ENCODE data around the gene VPS13D. TPM values are rescaled to one million over a fixed set of nuclear protein-coding genes. Genes with fewer than 3 reads are reported as not detected.

Gene VPS13D
- total RNA-seq, 1 experiment from 2014 or later, result 29.0 TPM

- POLR2A ChIA-PET, result interaction anchor here (0.5 kb wide), 1 partner anchor 86 kb away, joined by 3 read pairs; no protein-coding TSS in a partner anchor
- peak; percentile 34 for ATAC-seq
- no peak for TF ChIP-seq ZNF281 (CRISPR knock-in tag; IDR thresholded peaks at IDR 0.05)
- no peak for TF ChIP-seq ZNF232 (CRISPR knock-in tag; IDR thresholded peaks at IDR 0.05)
- TF ChIP-seq NR1H2 (CRISPR knock-in tag; IDR thresholded peaks at IDR 0.05), result no peak
- TF ChIP-seq USF2 (CRISPR knock-in tag; IDR thresholded peaks at IDR 0.05), result no peak
- TF ChIP-seq TP53 (CRISPR knock-in tag; IDR thresholded peaks at IDR 0.05), result no peak
- TF ChIP-seq SMAD4 (CRISPR knock-in tag; IDR thresholded peaks at IDR 0.05), result no peak
- TF ChIP-seq TEAD1 (CRISPR knock-in tag; IDR thresholded peaks at IDR 0.05), result no peak
- TF ChIP-seq AFF4 (CRISPR knock-in tag; IDR thresholded peaks at IDR 0.05; ENCODE audit: borderline replicate concordance), result no peak
- Mint-ChIP-seq H3K9me3 (peaks cover 4% of the 10 kb centered on the region), H3K27me3 (ENCODE audit: low read depth) (0 out of 2 replicates have a peak, but pooled peaks cover 4% of the 10 kb centered on the region), H3K4me1 (peaks cover 2% of the 10 kb centered on the region; the same call in 1 of the 2 replicates), H3K27ac (no peak overlapping the region), H3K4me3 (no peak overlapping the region), H3K36me3 (no peaks in the 10 kb centered on the region)
- no peak for DNase-seq (ENCODE audit: low spot score)
- CTCF ChIA-PET, result interaction anchor here (0.7 kb wide), 1 partner anchor 1446 kb away, joined by 3 read pairs; no protein-coding TSS in a partner anchor
Observed at GRCh38 chr1:12518931-12519692, 289.3 kb downstream of the VPS13D start.

- no peak overlapping the region for H3K4me3 Mint-ChIP-seq
- DNase-seq (ENCODE audit: low spot score), result no peak
- 0 out of 2 replicates have a peak, but pooled peaks cover 4% of the 10 kb centered on the region for H3K27me3 Mint-ChIP-seq (ENCODE audit: low read depth)
- H3K36me3 Mint-ChIP-seq, result no peaks in the 10 kb centered on the region
- H3K4me1 Mint-ChIP-seq, result peaks cover 2% of the 10 kb centered on the region; the same call in 1 of the 2 replicates
- H3K9me3 Mint-ChIP-seq, result peaks cover 6% of the 10 kb centered on the region
- POLR2A ChIA-PET, result no interaction called here
- CTCF ChIA-PET, result no interaction called here
- no peak for ATAC-seq
- H3K27ac Mint-ChIP-seq, result no peak overlapping the region; the same call in 1 of the 2 replicates
- TF ChIP-seq, protein P1, sequence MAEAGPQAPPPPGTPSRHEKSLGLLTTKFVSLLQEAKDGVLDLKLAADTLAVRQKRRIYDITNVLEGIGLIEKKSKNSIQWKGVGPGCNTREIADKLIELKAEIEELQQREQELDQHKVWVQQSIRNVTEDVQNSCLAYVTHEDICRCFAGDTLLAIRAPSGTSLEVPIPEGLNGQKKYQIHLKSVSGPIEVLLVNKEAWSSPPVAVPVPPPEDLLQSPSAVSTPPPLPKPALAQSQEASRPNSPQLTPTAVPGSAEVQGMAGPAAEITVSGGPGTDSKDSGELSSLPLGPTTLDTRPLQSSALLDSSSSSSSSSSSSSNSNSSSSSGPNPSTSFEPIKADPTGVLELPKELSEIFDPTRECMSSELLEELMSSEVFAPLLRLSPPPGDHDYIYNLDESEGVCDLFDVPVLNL (CRISPR knock-in tag; IDR thresholded peaks at IDR 0.05; ENCODE audit: borderline replicate concordance, low read depth), result no peak
- no peak for TF ChIP-seq OVOL2 (CRISPR knock-in tag; IDR thresholded peaks at IDR 0.05; ENCODE audit: borderline replicate concordance)
- no peak for TF ChIP-seq HMGA2 (CRISPR knock-in tag; IDR thresholded peaks at IDR 0.05)
- no peak for TF ChIP-seq RELA (CRISPR knock-in tag; IDR thresholded peaks at IDR 0.05; ENCODE audit: borderline replicate concordance)
- TF ChIP-seq, protein P2, sequence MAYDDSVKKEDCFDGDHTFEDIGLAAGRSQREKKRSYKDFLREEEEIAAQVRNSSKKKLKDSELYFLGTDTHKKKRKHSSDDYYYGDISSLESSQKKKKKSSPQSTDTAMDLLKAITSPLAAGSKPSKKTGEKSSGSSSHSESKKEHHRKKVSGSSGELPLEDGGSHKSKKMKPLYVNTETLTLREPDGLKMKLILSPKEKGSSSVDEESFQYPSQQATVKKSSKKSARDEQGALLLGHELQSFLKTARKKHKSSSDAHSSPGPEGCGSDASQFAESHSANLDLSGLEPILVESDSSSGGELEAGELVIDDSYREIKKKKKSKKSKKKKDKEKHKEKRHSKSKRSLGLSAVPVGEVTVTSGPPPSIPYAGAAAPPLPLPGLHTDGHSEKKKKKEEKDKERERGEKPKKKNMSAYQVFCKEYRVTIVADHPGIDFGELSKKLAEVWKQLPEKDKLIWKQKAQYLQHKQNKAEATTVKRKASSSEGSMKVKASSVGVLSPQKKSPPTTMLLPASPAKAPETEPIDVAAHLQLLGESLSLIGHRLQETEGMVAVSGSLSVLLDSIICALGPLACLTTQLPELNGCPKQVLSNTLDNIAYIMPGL (CRISPR knock-in tag; IDR thresholded peaks at IDR 0.05), result no peak
- no peak for TF ChIP-seq IRF2 (CRISPR knock-in tag; IDR thresholded peaks at IDR 0.05; ENCODE audit: borderline replicate concordance, low read depth)
- TF ChIP-seq, protein P3, sequence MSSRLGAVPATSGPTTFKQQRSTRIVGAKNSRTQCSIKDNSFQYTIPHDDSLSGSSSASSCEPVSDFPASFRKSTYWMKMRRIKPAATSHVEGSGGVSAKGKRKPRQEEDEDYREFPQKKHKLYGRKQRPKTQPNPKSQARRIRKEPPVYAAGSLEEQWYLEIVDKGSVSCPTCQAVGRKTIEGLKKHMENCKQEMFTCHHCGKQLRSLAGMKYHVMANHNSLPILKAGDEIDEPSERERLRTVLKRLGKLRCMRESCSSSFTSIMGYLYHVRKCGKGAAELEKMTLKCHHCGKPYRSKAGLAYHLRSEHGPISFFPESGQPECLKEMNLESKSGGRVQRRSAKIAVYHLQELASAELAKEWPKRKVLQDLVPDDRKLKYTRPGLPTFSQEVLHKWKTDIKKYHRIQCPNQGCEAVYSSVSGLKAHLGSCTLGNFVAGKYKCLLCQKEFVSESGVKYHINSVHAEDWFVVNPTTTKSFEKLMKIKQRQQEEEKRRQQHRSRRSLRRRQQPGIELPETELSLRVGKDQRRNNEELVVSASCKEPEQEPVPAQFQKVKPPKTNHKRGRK (CRISPR knock-in tag; IDR thresholded peaks at IDR 0.05; ENCODE audit: borderline replicate concordance), result no peak
- no peak for TF ChIP-seq SMAD3 (CRISPR knock-in tag; IDR thresholded peaks at IDR 0.05; ENCODE audit: borderline replicate concordance)
- no peak for TF ChIP-seq JUN (CRISPR knock-in tag; IDR thresholded peaks at IDR 0.05)
- no peak for TF ChIP-seq SMAD4 (CRISPR knock-in tag; IDR thresholded peaks at IDR 0.05)
- no peak for TF ChIP-seq NFE2L1 (CRISPR knock-in tag; IDR thresholded peaks at IDR 0.05)
Observed at GRCh38 chr1:12519693-12520364, 290.0 kb downstream of the VPS13D start.

Data from WTC11 (cell line).